Measurements from ENCODE around the gene GLO1. TPM values are rescaled to one million over a fixed set of nuclear protein-coding genes. Genes with fewer than 3 reads are reported as not detected.

GLO1 gene
- total and polyA plus RNA-seq, 2 experiments from 2014 or later: 273 TPM

- H3K27ac ChIP-seq (ENCODE audit: low read depth): no peak overlapping the region
- no peaks in the 10 kb centered on the region for H3K36me3 ChIP-seq (ENCODE audit: insufficient read depth)
- H3K4me1 Mint-ChIP-seq: peaks cover 5% of the 10 kb centered on the region; the same call in 2 of the 3 replicates
- no peak overlapping the region for H3K4me3 ChIP-seq
- H3K9me2 ChIP-seq (ENCODE audit: insufficient read depth): no peaks in the 10 kb centered on the region
- ATAC-seq: no peak
- H2AFZ ChIP-seq: peak overlapping the region; percentile 21; the same call in 1 of the 2 replicates
- H3K4me2 ChIP-seq: no peak overlapping the region
- no peak overlapping the region for H3K27ac Mint-ChIP-seq
- TF ChIP-seq ZNF462 (CRISPR knock-in tag; IDR thresholded peaks at IDR 0.05) (no peak), CREB1 (CRISPR knock-in tag; IDR thresholded peaks at IDR 0.05; ENCODE audit: low read depth) (no peak), ZNF331 (CRISPR knock-in tag; IDR thresholded peaks at IDR 0.05; ENCODE audit: low read depth) (no peak), CTCF (conservative IDR thresholded peaks at IDR 0.05; ENCODE audit: low read depth in 2 of 2) (no peak), REST (IDR thresholded peaks at IDR 0.05; ENCODE audit: unreplicated experiment) (no peak), STAT1 (IDR thresholded peaks at IDR 0.05; ENCODE audit: unreplicated experiment) (no peak), ZNF114 (CRISPR knock-in tag; IDR thresholded peaks at IDR 0.05) (no peak), EZH2phosphoT487 (IDR thresholded peaks at IDR 0.05; ENCODE audit: unreplicated experiment) (no peak), EZH2 (IDR thresholded peaks at IDR 0.05; ENCODE audit: low read depth, unreplicated experiment) (no peak), JUNB (IDR thresholded peaks at IDR 0.05; ENCODE audit: unreplicated experiment) (no peak), NANOG (IDR thresholded peaks at IDR 0.05; ENCODE audit: borderline replicate concordance) (no peak), POLR2AphosphoS5 (IDR thresholded peaks at IDR 0.05; ENCODE audit: low read depth) (no peak)
- TF ChIP-seq, protein P1, sequence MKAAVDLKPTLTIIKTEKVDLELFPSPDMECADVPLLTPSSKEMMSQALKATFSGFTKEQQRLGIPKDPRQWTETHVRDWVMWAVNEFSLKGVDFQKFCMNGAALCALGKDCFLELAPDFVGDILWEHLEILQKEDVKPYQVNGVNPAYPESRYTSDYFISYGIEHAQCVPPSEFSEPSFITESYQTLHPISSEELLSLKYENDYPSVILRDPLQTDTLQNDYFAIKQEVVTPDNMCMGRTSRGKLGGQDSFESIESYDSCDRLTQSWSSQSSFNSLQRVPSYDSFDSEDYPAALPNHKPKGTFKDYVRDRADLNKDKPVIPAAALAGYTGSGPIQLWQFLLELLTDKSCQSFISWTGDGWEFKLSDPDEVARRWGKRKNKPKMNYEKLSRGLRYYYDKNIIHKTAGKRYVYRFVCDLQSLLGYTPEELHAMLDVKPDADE (IDR thresholded peaks at IDR 0.05): no peak
- no peaks in the 10 kb centered on the region for H3K9me3 Mint-ChIP-seq
- no peaks in the 10 kb centered on the region for H3K36me3 Mint-ChIP-seq (ENCODE audit: low read depth)
- no peaks in the 10 kb centered on the region for H3K27me3 ChIP-seq (ENCODE audit: insufficient read depth)
- H4K20me1 ChIP-seq (replicated peaks; ENCODE audit: insufficient read depth): no peaks in the 10 kb centered on the region
- no peaks in the 10 kb centered on the region for H3K79me2 ChIP-seq (replicated peaks; ENCODE audit: insufficient read depth)
- H3K27me3 Mint-ChIP-seq (ENCODE audit: insufficient read depth, low read depth, poor library complexity): peaks cover 2% of the 10 kb centered on the region
- DNase-seq (ENCODE audit: low spot score): no peak
- no peaks in the 10 kb centered on the region for H3F3A ChIP-seq (replicated peaks; ENCODE audit: low read depth)
- H3K4me1 ChIP-seq (ENCODE audit: insufficient read depth): no peaks in the 10 kb centered on the region
- no peak overlapping the region for H3K4me3 Mint-ChIP-seq
These were observed 25.3 kb upstream of the GLO1 start for GRCh38 chr6:38728203-38728602.

Data from GM23338 (cell line).